Fibroblast of villous mesenchyme (primary cell): Measurements from ENCODE around the gene DKK3. TPM values are rescaled to one million over a fixed set of nuclear protein-coding genes. Genes with fewer than 3 reads are reported as not detected.
A peak's percentile ranks its signal among the peaks of the same experiment; 100 is the strongest.

Experiments used
- DNase-seq: peaks from one replicate; pipeline ENCODE4 v3.0.0-alpha.2; 2010; ENCODE audit warnings: low read depth
- H3K4me3 ChIP-seq: 2 replicates; pipeline ENCODE4 v1.5.1; 2011; ENCODE audit warnings: low read depth, mild to moderate bottlenecking, low read length
- total RNA-seq: library from RNA; depleted of rRNA; stranded (reverse); fragments of >200 nt; gene quantifications from 2 replicates; pipeline ENCODE4 v1.2.3, GENCODE V29; 2012
- TF ChIP-seq, protein P1 (sequence below): IDR thresholded peaks from 2 replicates; pipeline ENCODE4 v1.5.1; 2012; ENCODE audit warnings: low read depth, mild to moderate bottlenecking, low read length; ENCODE audit not compliant: insufficient read depth

The DKK3 gene
- 316 and 338 TPM in 2 replicates for total RNA-seq

DNA sequence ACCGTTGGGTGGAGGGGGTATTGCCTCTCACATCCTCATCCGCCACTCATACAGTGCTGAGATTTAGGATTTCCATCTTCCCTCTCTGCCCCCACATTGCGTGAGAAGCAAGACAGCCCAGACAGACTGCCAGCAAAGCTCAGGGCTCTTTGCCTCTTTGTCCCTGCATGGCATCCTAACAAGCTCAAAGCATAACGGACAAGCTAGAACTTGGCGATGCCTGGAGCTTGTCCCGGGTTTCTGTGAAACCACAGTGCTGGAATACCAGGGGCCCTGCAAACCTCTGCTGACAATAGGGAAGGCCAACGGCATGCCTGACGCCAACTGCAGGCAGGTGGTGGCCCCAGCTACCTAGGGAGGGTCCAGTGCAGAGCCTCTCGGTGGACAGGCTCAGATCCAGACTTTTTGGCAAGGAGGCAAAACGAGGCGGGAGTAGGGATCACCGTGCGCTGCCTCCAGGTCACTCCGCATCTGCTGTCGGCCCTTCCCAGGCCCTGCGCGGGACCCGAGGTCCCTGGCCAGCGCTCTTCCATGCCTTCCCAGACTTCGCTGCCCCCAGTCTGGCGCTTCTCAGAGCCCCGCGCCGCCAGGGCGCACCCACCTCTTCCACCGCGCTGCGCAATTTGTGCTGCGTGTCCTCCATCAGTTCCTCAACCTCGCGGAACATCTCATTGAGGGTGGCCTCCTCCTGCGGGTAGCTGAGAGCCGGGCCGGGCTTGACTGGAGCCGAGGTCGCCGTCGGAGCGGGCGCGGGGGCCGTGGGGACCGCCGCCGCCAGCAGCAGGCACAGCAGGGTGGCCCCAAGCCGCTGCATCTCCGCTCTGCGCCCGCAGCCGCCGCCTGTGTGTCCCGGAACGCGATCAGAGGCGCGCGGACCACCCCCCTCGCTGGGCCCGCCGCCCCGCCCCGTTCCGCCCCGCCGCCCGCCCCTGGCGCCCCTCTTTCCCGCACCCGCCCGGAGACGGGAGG lies at the start of gene DKK3:
Gene DKK3, minus strand, starts transcription at position 858 of the 969 bp plus-strand sequence. Its CDS starts 44 bp downstream, at position 814.
- DNase-seq, result peak; percentile 26
- H3K4me3 ChIP-seq, result peak within 1 kb of the TSS; percentile 88
- TF ChIP-seq, protein P1, sequence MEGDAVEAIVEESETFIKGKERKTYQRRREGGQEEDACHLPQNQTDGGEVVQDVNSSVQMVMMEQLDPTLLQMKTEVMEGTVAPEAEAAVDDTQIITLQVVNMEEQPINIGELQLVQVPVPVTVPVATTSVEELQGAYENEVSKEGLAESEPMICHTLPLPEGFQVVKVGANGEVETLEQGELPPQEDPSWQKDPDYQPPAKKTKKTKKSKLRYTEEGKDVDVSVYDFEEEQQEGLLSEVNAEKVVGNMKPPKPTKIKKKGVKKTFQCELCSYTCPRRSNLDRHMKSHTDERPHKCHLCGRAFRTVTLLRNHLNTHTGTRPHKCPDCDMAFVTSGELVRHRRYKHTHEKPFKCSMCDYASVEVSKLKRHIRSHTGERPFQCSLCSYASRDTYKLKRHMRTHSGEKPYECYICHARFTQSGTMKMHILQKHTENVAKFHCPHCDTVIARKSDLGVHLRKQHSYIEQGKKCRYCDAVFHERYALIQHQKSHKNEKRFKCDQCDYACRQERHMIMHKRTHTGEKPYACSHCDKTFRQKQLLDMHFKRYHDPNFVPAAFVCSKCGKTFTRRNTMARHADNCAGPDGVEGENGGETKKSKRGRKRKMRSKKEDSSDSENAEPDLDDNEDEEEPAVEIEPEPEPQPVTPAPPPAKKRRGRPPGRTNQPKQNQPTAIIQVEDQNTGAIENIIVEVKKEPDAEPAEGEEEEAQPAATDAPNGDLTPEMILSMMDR, result no peak

DNA sequence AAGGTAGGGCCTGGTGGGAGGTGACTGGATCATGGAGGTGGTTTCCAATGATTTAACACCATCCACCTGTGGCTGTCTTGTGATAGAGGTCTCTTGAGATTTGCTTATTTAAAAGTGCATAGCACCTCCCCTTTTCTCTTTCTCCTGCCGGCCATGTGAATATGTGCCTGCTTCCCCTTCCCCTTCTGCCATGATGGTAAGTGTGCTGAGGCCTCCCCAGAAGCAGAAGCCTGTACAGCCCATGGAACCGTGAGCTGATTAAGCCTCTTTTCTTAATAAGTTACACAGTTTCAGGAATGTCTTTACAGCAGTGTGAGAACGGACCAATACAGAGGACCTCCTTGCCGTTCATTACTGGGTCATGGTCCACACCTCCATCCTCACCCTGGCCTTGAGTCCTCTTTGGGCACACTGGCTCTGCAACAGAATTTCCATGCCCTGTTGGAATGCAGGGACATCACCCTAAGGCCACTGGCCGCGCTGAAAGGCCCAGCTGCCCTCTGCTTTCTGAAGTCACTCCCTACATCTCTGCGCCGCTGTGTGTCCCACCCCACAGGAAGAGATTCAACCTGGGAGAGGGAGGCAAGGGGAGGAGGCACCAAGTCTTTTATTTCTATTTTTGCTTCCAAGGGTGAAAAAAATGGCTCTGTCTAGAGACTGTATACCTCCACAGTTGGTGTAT lies 49.0 kb upstream of the DKK3 start:
- TF ChIP-seq, protein P1, result no peak

DNA sequence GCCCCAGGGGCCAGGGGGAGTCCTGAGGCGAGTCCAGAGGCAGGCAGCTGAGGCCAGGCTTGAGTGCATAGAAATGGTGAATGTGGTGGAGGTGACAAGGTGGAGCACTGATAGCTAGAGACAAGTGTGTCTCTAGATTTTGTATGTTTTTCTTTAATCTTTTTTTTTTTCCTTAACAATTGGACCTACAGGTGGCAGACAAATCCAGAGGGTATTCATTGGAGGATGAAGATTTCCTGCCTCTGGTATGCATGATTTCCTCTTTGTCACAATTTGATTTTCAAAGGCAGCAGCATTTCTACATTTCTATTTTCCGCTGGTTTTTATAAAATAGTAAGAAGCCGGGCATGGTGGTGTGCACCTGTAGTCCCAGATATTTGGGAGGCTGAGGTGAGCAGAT lies 47.7 kb upstream of the DKK3 start:
- TF ChIP-seq, protein P1, result no peak
- DNase-seq, result no peak
- no peak overlapping the region for H3K4me3 ChIP-seq

More for the DNA sequence above, 49.0 kb upstream of the DKK3 start:
- H3K4me3 ChIP-seq, result no peak overlapping the region
- DNase-seq, result no peak

DNA sequence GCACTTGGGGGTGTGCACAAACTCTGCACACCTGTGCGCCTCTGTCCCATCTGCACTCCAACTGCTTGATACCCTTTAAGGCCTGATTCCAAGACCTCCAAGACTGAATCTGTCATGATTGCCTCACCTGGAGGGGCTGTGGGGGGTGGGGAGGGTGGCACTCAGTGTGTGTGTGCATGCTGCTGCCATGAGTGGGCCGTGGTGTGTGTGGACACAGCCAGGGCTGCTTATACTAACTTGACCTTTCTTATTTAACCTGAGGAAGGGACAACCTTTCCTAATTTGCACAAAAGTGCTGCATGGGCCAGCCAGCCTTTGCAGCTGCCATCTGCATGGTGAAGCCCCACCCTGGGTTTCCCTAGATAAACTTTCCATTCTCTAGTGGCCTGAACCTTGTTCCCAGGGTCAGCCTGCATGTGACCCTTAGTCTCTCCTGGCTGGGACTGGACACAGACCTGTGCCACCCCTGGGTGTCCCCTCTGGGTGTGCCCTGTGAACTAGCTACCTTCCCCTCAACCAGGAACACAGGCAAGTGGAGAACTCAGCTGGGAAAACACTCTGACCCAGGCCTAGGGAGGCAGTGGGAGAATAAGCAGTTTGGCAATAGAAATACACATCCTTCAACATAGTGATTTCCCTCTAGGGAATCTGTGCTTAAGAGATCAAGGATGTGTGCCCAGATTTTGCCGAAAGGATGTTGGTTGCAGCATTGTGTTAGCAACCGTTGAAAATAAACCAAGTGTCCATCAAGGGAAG lies 45.4 kb upstream of the DKK3 start:
- no peak overlapping the region for H3K4me3 ChIP-seq
- TF ChIP-seq, protein P1, result no peak
- DNase-seq, result no peak

DNA sequence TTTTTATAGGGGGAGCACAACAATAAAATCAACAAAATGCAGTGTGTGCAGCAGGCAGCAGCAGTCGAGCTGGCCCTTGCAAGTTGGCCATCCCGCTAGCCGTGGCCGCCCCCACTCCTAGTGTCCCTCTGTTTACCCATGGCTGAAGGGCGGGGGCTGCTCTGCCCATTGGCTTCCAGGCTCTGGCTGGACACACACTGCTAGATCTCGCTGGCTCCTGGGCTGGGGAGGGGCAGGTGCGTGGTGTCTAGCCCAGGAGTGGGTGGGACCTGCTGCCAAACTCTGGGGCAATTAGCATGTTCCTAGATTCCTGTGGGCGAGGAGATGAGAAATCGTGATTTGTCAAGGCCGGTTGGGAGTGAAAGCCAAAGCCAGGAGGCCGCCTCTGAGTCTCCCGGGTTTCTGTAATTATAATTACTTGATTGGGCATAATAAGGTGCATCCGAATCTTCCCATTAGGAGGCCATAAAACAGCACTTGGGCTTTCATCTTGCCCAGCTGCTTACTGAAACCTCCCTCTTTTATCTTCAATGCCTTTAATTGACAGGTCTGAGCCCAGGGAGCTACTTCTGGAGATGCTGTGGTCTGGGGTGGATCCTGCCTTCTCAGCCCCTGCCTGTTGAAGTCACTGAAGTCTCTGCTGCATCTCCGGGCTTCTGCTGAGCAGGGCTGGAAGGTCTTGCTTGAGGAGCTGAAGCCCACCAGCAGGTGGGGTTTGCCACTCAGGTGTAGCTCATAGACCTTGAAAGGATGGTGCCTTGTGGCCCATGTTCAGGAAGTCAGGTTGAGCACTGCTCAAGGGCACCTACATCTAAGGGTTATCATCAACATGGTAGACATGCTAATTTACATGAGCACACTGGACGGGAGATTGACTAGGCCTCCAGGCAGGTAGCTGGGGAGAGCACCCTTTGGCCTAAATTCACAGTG lies 44.5 kb upstream of the DKK3 start:
- H3K4me3 ChIP-seq, result no peak overlapping the region
- no peak for DNase-seq
- TF ChIP-seq, protein P1, result peak; percentile 14
